COLO668 (cell line): ENCODE measurements around the gene RTN4.

Source experiments
- DNase-seq: peaks from one replicate; lab custom pipeline; 2025; ENCODE audit not compliant: unreplicated experiment; lab: John Stamatoyannopoulos, UW

The RTN4 gene

DNA sequence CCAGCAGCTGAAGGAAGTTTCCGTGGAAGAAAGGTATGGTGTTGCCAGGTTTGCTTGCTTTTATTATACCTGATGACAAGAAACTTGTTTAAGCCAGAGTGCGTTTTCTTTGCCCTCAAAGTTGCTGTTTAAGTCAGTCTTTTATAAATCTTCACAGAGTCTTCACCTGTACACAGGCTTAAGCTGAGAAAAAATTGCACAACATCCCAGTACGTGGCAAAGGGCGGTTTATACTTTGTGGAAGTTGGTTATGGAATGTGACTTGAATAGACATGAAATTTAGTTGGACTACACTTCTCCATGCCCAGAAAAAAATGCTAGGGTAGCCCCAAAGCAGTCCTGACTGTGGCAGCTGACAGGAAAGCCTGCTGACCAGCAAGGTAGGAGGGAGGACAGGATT is 121.5 kb downstream of the RTN4 start:
- no peak for DNase-seq

DNA sequence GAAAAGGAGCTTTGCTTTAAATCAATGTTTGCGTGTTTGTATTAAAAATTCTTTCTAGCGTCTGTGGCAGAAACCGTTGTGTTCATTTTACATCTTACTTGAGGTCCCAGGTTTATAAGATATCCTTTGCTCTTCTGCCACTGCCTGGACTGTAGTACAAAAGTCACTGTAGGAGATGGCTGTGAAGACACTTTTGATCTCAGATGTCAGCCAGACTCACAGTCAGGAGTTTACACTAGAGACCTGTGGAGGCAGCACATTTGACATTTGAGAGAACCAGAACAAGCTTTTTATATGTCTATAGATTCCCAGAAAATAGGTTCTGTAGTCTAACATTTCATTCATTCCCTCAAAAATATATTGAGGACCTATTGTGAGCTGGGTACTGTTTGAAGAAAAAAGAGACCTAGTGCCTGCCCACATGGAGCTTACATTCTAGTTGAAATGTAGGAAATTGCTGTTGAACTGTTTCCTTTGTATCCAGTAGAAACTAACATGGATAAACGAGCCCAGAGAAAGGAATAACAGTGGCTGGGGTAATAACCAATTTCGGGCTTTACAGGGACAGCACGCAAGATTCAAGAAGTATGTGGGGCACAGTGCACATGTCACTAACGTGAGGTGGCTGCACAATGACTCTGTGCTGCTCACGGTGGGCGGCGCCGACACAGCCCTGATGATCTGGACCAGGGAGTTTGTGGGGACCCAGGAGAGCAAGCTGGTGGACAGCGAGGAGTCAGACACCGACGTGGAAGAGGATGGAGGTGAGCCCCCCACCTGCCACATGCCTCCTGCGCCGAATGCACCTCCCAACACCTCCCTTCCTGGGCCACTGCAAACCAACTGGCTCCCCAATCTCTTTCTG is 122.3 kb downstream of the RTN4 start:
- DNase-seq = no peak

DNA sequence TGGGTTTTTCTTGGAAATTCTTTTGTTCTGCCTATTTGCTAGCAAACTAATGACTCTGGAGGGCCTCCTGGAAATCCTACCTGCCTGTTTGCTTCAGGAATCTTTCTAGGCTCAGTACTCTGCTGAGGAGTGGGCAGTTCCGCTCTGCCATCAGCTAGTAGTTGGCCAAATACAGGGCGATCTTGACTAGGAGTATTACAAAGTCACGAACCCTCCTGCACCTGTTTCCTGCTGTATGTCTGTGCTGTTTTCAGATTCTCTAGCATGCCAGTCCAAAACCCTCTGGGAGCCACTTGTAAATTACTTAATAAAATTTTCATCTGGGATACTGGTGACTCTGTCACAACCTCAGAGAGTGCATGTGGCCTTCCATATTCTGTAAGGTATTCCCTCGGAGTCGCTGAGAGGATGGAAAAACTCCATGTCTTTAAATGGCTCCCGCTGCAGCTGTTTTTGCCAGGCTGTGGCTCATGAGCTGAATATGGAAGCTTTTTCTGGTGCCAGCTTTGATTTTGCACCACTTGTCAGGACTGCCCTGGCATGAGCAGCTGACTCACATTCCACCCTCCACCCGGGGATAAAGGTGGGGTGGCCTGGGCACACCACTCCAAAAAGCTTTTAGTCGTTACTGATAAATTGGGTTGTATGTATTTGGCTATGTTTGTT is 123.0 kb downstream of the RTN4 start:
- DNase-seq = no peak

DNA sequence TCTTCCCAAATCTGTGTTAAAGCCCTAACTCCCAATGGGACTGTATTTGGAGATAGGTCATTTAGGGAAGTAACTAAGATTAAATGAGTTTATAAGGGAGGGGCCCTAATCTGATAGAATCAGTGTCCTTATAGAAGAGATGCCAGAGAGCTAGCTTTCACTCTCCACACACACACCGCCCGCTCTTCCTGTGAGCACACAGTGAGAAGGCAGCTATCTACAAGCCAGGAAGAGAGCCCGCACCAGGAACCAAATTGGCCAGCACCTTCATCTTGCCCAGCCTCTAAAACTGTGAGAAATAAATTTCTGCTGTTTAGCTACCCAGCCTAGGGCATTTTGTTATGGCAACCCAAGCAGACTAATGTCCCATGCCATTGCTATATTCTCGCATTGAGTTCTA is 125.2 kb downstream of the RTN4 start:
- DNase-seq = no peak

DNA sequence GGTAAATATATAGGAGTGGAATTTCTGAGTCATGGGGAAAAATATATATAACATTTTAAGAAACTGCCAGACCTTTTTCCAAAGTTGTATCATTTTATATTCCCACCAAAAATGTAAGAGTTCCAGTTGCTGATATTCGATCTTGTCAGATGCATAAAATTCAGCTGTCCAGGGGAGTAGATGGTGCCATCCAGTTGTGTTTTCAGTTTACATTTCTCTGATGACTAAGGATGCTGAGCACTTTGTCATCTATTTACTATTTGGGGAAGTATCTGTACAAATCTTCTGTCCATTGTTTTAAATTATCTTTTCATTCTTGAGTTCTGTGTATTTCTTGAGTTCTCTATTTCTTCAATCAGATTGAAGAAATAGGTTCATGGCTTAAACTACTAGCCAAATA is 126.1 kb downstream of the RTN4 start:
- no peak for DNase-seq
